Vagina (tissue), 2 donors: ENCODE data around the gene ETV3. TPM values are rescaled to one million over a fixed set of nuclear protein-coding genes. Genes with fewer than 3 reads are reported as not detected.

ENCODE experiments used
- DNase-seq, 2 donors: peaks; one replicate each; pipeline ENCODE4 v3.0.0-alpha.2; 2017; ENCODE audit errors: extremely low spot score in 2 of 2
- H3K27ac ChIP-seq: fragments of 200-600 bp; sonication (generic); one replicate; pipeline ENCODE4 v1.5.1; 2019
- H3K27me3 ChIP-seq: fragments of 200-600 bp; sonication (generic); one replicate; pipeline ENCODE4 v1.5.1; 2019
- H3K36me3 ChIP-seq, 2 donors: fragments of 200-600 bp; sonication (generic); one replicate each; pipeline ENCODE4 v1.5.1; 2017 to 2019
- H3K4me1 ChIP-seq: fragments of 200-600 bp; sonication (generic); one replicate; pipeline ENCODE4 v1.5.1; 2019
- H3K4me3 ChIP-seq, 2 donors: fragments of 200-600 bp; sonication (generic); 1 replicate in 1 of 2; 2 replicates in 1 of 2; pipeline ENCODE4 v1.5.1; 2016 to 2019
- H3K9me3 ChIP-seq: fragments of 200-600 bp; sonication (generic); one replicate; pipeline ENCODE4 v1.5.1; 2019
- CTCF ChIP-seq, 3 experiments: fragments of 450-650 bp in 2 of 3; fragments of 200-600 bp in 1 of 3; sonication (generic) in 1 of 3; IDR thresholded peaks; one replicate each; pipeline ENCODE4 v1.5.1; 2017 to 2019; ENCODE audit warnings: antibody characterized with exemption in 3 of 3, mild to moderate bottlenecking in 2 of 3, moderate library complexity in 2 of 3
- POLR2A ChIP-seq, 2 donors: fragments of 450-650 bp; IDR thresholded peaks; one replicate each; pipeline ENCODE4 v1.6.1; 2017; ENCODE audit warnings: antibody characterized with exemption in 2 of 2, mild to moderate bottlenecking in 2 of 2, moderate library complexity in 2 of 2
- POLR2AphosphoS5 ChIP-seq, 2 donors: sonication (generic); formaldehyde crosslinking; IDR thresholded peaks; one replicate each; pipeline ENCODE4 v1.9.0; 2017; ENCODE audit warnings: antibody characterized with exemption in 2 of 2, mild to moderate bottlenecking in 2 of 2, low read depth in 1 of 2; ENCODE audit not compliant: insufficient read depth in 1 of 2
- intact Hi-C: fragments of 100-400 bp; cut with DNase I; formaldehyde crosslinking; loops from one replicate; pipeline ENCODE4 v1.15.1; 2023
- total RNA-seq: library from RNA; depleted of rRNA; stranded (reverse); fragments of >200 nt; gene quantifications from one replicate; pipeline ENCODE4 v1.2.3, GENCODE V29; 2016

The ETV3 gene
- total RNA-seq, 1 donor from 2014 or later, result 37.3 TPM

- intact Hi-C loops, result loop anchor here (2.0 kb wide), 1 partner anchor 64 kb away; no protein-coding TSS in a partner anchor
- TF ChIP-seq CTCF (IDR thresholded peaks at IDR 0.05) (no peak), POLR2A (IDR thresholded peaks at IDR 0.05) (no peak), POLR2AphosphoS5 (IDR thresholded peaks at IDR 0.05; ENCODE audit: insufficient read depth in 1 of 2, low read depth in 1 of 2) (no peak)
- DNase-seq, result no peak
- Histone ChIP-seq H3K27me3 (no peaks in the 10 kb centered on the region), H3K9me3 (no peaks in the 10 kb centered on the region), H3K4me3 (no peak overlapping the region), H3K36me3 (no peaks in the 10 kb centered on the region), H3K27ac (no peak overlapping the region), H3K4me1 (peaks cover 14% of the 10 kb centered on the region)
Measured at GRCh38 chr1:157091186-157091585, 47.0 kb downstream of the ETV3 start.

DNA sequence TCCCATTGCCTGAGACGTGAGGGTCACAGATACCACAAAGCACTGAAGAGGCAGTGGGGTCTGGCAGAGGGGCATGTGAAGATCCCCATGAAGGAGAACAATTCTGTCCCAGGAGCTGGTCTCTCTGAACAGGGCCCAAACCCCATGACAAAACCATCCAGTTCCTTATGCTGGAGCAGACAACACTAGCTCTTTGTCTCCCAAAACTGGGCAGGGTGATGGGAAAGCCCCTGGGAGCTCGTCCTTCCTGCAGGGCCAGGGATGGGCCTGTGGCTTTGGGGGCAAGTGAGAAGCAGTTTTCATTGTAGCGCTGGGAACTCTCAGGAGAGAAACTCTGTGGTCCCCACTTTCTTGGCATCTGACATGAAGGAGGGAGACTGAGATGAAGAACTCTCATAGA lies 47.4 kb downstream of the ETV3 start:
- DNase-seq, result no peak
- H3K4me1 ChIP-seq, result peaks cover 14% of the 10 kb centered on the region
- no peak overlapping the region for H3K4me3 ChIP-seq
- no peak overlapping the region for H3K27ac ChIP-seq
- no peaks in the 10 kb centered on the region for H3K9me3 ChIP-seq
- no peaks in the 10 kb centered on the region for H3K36me3 ChIP-seq
- H3K27me3 ChIP-seq, result no peaks in the 10 kb centered on the region
- intact Hi-C loops, result loop anchor here (2.0 kb wide), 1 partner anchor 64 kb away; no protein-coding TSS in a partner anchor
- TF ChIP-seq POLR2A (IDR thresholded peaks at IDR 0.05) (no peak), POLR2AphosphoS5 (IDR thresholded peaks at IDR 0.05; ENCODE audit: insufficient read depth in 1 of 2, low read depth in 1 of 2) (no peak), CTCF (IDR thresholded peaks at IDR 0.05) (no peak)

GRCh38 chr1:157090196-157090647 lies 48.0 kb downstream of the ETV3 start:
- Histone ChIP-seq H3K27ac (no peak overlapping the region), H3K4me1 (peaks cover 14% of the 10 kb centered on the region), H3K36me3 (no peaks in the 10 kb centered on the region), H3K4me3 (no peak overlapping the region), H3K9me3 (no peaks in the 10 kb centered on the region), H3K27me3 (no peaks in the 10 kb centered on the region)
- intact Hi-C loops, result loop anchor here (2.0 kb wide), 1 partner anchor 65 kb away; no protein-coding TSS in a partner anchor
- TF ChIP-seq POLR2A (IDR thresholded peaks at IDR 0.05), result no peak
- TF ChIP-seq CTCF (IDR thresholded peaks at IDR 0.05), result peak; percentile 85 to 93 (median 87)
- DNase-seq, result no peak

GRCh38 chr1:157089789-157090188 lies 48.4 kb downstream of the ETV3 start:
- Histone ChIP-seq H3K4me1 (peaks cover 14% of the 10 kb centered on the region), H3K27ac (no peak overlapping the region)

More at GRCh38 chr1:157089789-157090188, 48.4 kb downstream of the ETV3 start:
- no peak overlapping the region for H3K4me3 ChIP-seq
- no peak for DNase-seq
- intact Hi-C loops, result loop anchor here (2.0 kb wide), 2 partner anchors 65 to 73 kb away; no protein-coding TSS in a partner anchor
- no peaks in the 10 kb centered on the region for H3K9me3 ChIP-seq
- H3K36me3 ChIP-seq, result no peaks in the 10 kb centered on the region
- no peaks in the 10 kb centered on the region for H3K27me3 ChIP-seq
- TF ChIP-seq CTCF (IDR thresholded peaks at IDR 0.05) (no peak), POLR2AphosphoS5 (IDR thresholded peaks at IDR 0.05; ENCODE audit: insufficient read depth in 1 of 2, low read depth in 1 of 2) (no peak), POLR2A (IDR thresholded peaks at IDR 0.05) (no peak)
